ENCODE data around the gene SCYL2. TPM values are rescaled to one million over a fixed set of nuclear protein-coding genes. Genes with fewer than 3 reads are reported as not detected.

The SCYL2 gene
- total RNA-seq, 4 donors from 2014 or later: 46.3 to 55.6 (median 51.4) TPM

DNA sequence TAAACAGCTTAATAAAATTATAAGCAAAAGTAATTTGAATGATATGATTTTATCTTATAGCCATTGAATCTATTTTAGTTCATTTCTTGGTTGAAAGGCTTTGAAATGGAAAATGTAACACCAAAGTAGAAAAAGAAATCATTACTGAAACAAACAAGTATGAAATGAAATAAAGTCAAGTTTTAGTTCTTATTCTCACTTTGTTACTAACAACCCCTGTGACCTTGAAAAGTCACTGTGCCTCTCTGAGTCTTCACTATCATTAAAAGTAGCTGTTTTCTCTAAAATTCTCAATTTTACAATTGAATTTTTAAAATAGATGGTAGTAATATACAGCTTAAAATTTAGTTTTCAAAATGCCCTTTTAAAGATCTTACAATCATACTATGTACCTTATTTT is 57.5 kb downstream of the SCYL2 start:
- intact Hi-C loops (cut with DNase I): no loop called here
- no peaks in the 10 kb centered on the region for H3K27me3 ChIP-seq
- TF ChIP-seq POLR2A (IDR thresholded peaks at IDR 0.05; ENCODE audit: low read depth): no peak
- no peak for TF ChIP-seq POLR2AphosphoS5 (IDR thresholded peaks at IDR 0.05)
- no peak for TF ChIP-seq CTCF (IDR thresholded peaks at IDR 0.05)
- no peak for TF ChIP-seq EP300 (IDR thresholded peaks at IDR 0.05)
- no peaks in the 10 kb centered on the region for H3K9me3 ChIP-seq
- peaks cover 0 to 8% (median 5%) of the 10 kb centered on the region in 4 donors for H3K4me1 ChIP-seq
- no peak overlapping the region for H3K27ac ChIP-seq (replicated peaks in 1 of 4)
- H3K4me3 ChIP-seq: no peak overlapping the region
- DNase-seq (ENCODE audit: extremely low spot score): no peak
- H3K36me3 ChIP-seq: peaks cover 1 to 54% (median 32%) of the 10 kb centered on the region in 4 donors

DNA sequence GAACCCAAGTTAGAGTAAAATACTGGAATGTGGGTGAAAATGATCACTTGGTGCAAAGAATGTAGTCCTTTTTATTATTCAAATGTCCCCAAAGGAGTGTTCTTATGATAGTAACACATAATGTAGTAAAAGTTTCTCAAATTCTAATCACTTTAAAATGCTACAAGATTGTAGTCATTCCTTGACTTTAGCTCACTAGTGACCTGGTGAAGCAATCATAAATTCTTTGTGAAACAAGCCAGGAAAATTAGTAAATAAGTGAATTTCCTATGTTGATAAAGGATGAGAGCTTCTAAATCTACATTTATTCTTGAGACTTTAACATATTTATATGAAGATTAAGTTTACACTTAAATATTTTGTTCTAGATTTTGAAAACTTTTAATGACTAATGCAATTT is 59.2 kb downstream of the SCYL2 start:
- Histone ChIP-seq H3K4me1 (peaks cover 0 to 8% (median 5%) of the 10 kb centered on the region in 4 donors), H3K4me3 (no peak overlapping the region), H3K9me3 (no peaks in the 10 kb centered on the region), H3K27me3 (no peaks in the 10 kb centered on the region), H3K36me3 (peaks cover 5 to 58% (median 39%) of the 10 kb centered on the region in 4 donors), H3K27ac (replicated peaks in 1 of 4) (no peak overlapping the region)
- TF ChIP-seq CTCF (IDR thresholded peaks at IDR 0.05) (no peak), POLR2AphosphoS5 (IDR thresholded peaks at IDR 0.05) (no peak), POLR2A (IDR thresholded peaks at IDR 0.05; ENCODE audit: low read depth) (no peak)
- intact Hi-C loops (cut with DNase I): no loop called here
- no peak for DNase-seq (ENCODE audit: extremely low spot score)

- intact Hi-C loops (cut with DNase I): no loop called here
- no peak for TF ChIP-seq EP300 (IDR thresholded peaks at IDR 0.05)
- TF ChIP-seq POLR2AphosphoS5 (IDR thresholded peaks at IDR 0.05): no peak
- no peak for TF ChIP-seq POLR2A (IDR thresholded peaks at IDR 0.05; ENCODE audit: low read depth)
- no peak for TF ChIP-seq CTCF (IDR thresholded peaks at IDR 0.05)
- 100% methylated on average over 2 of the region's 2 CpGs for WGBS
Measured at GRCh38 chr12:100329800-100330199, 62.8 kb downstream of the SCYL2 start.

DNA sequence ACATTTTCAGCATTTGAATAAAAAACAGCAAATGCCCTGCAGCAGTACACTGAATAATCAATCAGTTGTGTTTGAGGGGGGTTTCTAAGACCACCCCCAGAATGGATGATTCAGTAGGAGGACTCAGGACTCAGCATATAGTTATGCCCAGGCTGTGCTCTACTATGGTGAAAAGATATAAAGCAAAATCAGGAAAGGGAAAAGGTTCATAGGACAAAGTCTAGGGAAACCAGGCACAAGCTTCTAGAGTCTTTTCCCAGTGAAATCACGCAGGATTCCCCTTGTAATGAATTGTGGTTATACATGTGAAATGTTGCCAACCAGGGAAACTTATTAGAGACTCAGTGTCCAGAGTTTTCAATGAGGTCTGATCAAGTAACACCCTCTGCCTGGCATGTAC is 64.9 kb downstream of the SCYL2 start:
- intact Hi-C loops (cut with DNase I): no loop called here
- Histone ChIP-seq H3K27ac (replicated peaks in 1 of 4) (no peak overlapping the region), H3K36me3 (peaks cover 8 to 82% (median 56%) of the 10 kb centered on the region in 4 donors), H3K27me3 (no peaks in the 10 kb centered on the region), H3K9me3 (no peaks in the 10 kb centered on the region), H3K4me1 (peaks cover 0 to 16% (median 10%) of the 10 kb centered on the region in 4 donors), H3K4me3 (no peak overlapping the region)
- WGBS: 67% methylated on average over 1 of the region's 1 CpG
- DNase-seq (ENCODE audit: extremely low spot score): no peak
- TF ChIP-seq CTCF (IDR thresholded peaks at IDR 0.05) (no peak), POLR2AphosphoS5 (IDR thresholded peaks at IDR 0.05) (no peak), EP300 (IDR thresholded peaks at IDR 0.05) (no peak), POLR2A (IDR thresholded peaks at IDR 0.05; ENCODE audit: low read depth) (no peak)

More at GRCh38 chr12:100329800-100330199, 62.8 kb downstream of the SCYL2 start:
- Histone ChIP-seq H3K4me3 (no peak overlapping the region), H3K36me3 (peaks cover 8 to 69% (median 50%) of the 10 kb centered on the region in 4 donors), H3K4me1 (peaks cover 0 to 16% (median 10%) of the 10 kb centered on the region in 4 donors), H3K9me3 (no peaks in the 10 kb centered on the region), H3K27me3 (no peaks in the 10 kb centered on the region), H3K27ac (replicated peaks in 1 of 4) (no peak overlapping the region)
- DNase-seq (ENCODE audit: extremely low spot score): no peak

DNA sequence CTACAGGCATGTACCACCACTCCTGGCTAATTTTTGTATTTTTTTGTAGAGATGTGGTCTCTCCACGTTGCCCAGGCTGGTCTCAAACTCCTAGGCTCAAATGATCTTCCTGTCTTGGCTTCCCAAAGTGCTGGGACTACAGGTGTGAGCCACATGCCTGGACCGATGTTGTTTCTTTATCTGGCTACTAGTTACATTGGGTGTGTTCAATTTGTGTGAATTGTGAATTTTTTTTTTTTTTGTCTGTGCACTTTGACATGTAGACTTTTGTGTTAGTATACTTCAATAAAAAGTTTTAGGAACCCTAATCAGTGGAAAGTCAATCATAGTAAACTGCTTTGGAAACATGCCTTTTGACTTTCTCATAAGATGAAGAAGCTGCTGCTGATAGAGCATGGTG is 65.9 kb downstream of the SCYL2 start:
- Histone ChIP-seq H3K4me3 (no peak overlapping the region), H3K27ac (replicated peaks in 1 of 4) (no peak overlapping the region), H3K9me3 (no peaks in the 10 kb centered on the region), H3K36me3 (peaks cover 16 to 83% (median 59%) of the 10 kb centered on the region in 4 donors), H3K4me1 (peaks cover 0 to 12% (median 9%) of the 10 kb centered on the region in 4 donors), H3K27me3 (no peaks in the 10 kb centered on the region)
- TF ChIP-seq EP300 (IDR thresholded peaks at IDR 0.05) (no peak), CTCF (IDR thresholded peaks at IDR 0.05) (no peak), POLR2AphosphoS5 (IDR thresholded peaks at IDR 0.05) (no peak), POLR2A (IDR thresholded peaks at IDR 0.05; ENCODE audit: low read depth) (no peak)
- 88% methylated on average over 2 of the region's 2 CpGs for WGBS
- no peak for DNase-seq (ENCODE audit: extremely low spot score)
- intact Hi-C loops (cut with DNase I): no loop called here

Data from esophagus muscularis mucosa (tissue), 4 donors.